ELR (cell line): ENCODE results near the gene ATG4C.
"Not testable (repeated sequence)": the region's sequence is repeated elsewhere in the genome, so short reads cannot be mapped to it uniquely, and the experiment has no call there.

Source experiments
- DNase-seq: peaks from one replicate; pipeline ENCODE4 v3.0.0-alpha.2; 2015; ENCODE audit warnings: low read depth

ATG4C gene, protein sequence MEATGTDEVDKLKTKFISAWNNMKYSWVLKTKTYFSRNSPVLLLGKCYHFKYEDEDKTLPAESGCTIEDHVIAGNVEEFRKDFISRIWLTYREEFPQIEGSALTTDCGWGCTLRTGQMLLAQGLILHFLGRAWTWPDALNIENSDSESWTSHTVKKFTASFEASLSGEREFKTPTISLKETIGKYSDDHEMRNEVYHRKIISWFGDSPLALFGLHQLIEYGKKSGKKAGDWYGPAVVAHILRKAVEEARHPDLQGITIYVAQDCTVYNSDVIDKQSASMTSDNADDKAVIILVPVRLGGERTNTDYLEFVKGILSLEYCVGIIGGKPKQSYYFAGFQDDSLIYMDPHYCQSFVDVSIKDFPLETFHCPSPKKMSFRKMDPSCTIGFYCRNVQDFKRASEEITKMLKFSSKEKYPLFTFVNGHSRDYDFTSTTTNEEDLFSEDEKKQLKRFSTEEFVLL

DNA sequence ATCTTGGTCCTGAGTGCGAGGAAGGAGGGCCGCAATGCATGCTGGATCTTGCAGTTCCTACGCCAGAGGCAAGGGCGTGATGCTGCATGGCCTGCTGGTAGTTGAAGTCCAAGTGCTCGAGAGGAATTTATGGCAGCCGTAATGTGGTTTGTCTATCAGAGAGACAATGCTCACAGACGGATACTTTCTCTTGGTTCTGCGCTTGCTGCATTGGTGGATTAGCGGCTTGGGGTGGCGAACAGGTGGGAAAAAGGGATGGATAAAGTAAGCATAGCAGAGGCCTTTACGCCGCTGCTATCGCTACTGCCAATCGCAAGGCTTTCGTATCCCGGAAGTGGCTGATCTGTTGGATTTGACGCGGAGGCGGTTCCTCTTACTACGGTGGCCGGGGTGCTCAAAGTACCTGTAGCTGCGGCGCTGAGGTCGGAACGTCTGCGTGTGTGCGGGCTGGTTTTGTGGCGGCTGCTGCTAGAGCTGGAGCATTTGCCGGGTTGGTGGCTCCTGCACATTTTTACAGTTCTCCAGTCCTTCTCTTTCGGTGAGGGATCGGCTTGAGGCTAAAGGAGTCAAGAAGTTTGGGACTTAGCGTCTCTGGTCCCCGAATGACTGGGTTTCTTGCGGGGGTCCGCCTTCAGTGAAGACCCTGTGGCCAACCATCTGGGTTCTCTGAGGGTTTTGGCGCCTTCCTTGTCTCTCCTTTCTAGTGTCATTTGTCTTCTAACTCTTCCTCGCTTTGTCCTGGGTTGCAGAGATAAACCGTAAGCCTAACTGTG is at the start of gene ATG4C:
Gene ATG4C (plus strand): TSS at position 397 of the 773 bp plus-strand sequence. CDS start 19,655 bp downstream, outside the sequence.
- peak; percentile 98 for DNase-seq

- peak; percentile 90 for DNase-seq
Measured at GRCh38 chr1:62735491-62736171, 48.3 kb upstream of the ATG4C start.

GRCh38 chr1:62740701-62741100 is 43.2 kb upstream of the ATG4C start:
- not testable (repeated sequence) for DNase-seq

GRCh38 chr1:62744611-62745577 is 39.0 kb upstream of the ATG4C start:
- no peak for DNase-seq

DNA sequence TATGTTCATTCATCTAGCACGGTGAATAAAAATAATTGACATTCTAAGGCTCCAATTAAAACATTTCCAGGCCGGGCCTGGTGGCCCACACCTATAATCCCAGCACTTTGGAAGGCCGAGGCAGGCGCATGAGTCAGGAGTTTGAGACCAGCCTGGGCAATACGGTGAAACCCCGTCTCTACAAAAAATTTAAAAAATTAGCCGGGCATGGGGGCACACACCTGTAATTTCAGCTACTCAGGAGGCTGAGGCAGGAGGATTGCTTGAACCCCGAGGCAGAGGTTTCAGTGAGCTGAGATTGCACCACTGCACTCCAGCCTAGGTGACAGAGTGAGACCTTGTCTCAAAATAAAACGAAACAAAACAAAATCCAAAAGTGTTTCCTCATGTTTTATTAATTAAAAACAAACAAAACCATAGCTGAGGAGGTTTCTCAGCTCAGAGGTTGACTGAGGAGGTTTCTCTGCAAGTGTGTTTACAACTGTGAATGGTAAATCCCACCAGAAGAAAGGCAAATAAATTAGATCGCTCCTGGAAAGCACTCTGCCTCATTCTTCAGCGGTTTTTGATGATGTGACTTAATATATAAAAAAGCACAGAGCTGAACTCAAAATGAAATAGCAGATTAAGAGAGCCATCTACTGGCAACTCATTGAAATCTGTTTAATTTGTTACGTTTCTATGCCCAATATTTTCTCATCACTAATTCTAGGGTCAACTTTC is 37.7 kb upstream of the ATG4C start:
- DNase-seq = peak; percentile 81

GRCh38 chr1:62746809-62747138 is 37.2 kb upstream of the ATG4C start:
- DNase-seq = no peak

DNA sequence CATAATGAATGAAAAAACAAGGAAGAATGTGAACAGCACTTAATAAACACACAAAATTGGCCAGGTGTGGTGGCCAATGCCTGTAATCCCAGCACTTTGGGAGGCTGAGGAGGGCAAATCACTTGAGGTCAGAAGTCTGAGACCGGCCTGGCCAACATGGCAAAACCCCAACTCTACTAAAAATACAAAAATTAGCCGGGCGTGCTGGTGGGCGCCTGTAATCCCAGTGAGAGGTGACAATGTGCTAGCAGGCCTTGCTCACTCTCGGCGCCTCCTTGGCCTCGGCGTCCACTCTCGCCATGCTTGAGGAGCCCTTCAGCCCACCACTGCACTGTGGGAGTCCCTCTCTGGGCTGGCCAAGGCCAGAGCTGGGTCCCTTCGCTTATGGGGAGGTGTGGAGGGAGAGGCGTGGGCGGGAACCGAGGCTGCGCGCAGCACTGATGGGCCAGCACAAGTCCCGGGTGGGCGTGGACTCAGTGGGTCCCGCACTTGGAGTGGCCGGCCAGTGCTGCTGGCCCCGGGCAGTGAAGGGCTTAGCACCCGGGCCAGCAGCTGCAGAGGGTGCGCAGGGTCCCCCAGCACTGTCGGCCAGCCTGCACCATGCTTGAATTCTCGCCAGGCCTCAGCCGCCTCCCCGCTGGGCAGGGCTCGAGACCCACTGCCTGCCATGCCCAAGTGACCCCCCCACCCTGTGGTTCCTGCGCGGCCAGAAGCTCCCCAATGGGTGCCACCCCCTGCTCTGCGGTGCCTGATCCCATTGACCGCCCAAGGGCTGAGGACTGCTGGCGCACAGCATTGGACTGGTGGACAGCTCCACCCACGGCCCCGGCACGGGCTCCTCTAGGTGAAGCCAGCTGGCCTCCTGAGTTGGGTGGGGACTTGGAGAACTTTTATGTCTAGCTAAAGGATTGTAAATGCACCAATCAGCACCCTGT is 30.6 kb upstream of the ATG4C start:
- no peak for DNase-seq

- not testable (repeated sequence) for DNase-seq
Measured at GRCh38 chr1:62754938-62755337, 29.0 kb upstream of the ATG4C start.

GRCh38 chr1:62756255-62756884 is 27.6 kb upstream of the ATG4C start:
- not testable (repeated sequence) for DNase-seq

- DNase-seq = not testable (repeated sequence)
Measured at GRCh38 chr1:62759232-62759875, 24.6 kb upstream of the ATG4C start.

- not testable (repeated sequence) for DNase-seq
Measured at GRCh38 chr1:62760021-62760782, 23.7 kb upstream of the ATG4C start.

DNA sequence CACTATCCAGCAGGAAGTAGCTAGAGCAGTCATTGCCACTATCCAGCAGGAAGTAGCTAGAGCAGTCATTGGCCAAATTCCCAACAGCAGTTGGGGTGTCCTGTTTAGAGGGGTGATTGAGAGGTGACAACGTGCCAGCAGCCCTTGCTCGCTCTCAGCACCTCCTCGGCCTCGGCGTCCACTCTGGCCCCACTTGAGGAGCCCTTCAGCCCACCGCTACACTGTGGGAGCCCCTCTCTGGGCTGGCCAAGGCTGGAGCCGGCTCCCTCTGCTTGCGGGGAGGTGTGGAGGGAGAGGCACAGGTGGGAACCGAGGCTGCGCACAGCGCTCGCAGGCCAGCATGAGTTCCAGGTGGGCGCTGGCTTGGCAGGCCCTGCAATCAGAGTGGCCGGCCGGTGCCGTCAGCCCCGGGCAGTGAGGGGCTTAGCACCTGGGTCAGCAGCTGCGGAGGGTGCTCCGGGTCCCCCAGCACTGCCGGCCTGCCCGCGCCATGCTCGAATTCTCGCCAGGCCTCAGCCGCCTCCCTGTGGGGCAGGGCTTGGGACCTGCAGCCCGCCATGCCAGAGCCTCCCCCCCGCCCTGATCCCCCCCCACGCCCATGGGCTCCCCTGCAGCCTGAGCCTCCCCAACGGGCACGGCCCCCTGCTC is 22.6 kb upstream of the ATG4C start:
- not testable (repeated sequence) for DNase-seq

- not testable (repeated sequence) for DNase-seq
Measured at GRCh38 chr1:62762027-62762426, 21.9 kb upstream of the ATG4C start.

DNA sequence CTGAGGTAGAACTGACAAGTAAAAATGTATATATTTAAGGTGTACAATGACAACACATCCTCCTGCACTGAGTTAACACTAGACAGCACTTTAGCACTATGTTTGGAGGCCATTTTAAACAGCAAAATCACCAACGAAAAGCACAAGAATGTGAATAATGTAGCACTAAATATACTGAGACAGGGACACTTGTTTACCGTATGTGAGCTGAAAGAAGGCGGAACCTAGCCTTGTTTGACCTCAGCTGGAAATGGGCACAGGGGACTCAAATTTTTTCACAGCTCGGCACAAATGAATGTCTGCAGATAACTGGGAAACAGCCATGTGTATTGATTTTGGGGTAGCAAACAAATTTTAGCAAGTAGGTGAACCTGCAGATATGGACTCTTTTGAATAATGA is 18.0 kb upstream of the ATG4C start:
- DNase-seq = no peak

- not testable (repeated sequence) for DNase-seq
Measured at GRCh38 chr1:62768551-62768950, 15.4 kb upstream of the ATG4C start.

- no peak for DNase-seq
Measured at GRCh38 chr1:62772607-62773295, 11.2 kb upstream of the ATG4C start.

GRCh38 chr1:62774006-62774405 is 9.9 kb upstream of the ATG4C start:
- DNase-seq = no peak
